ENCODE results near the gene AFTPH. TPM values are rescaled to one million over a fixed set of nuclear protein-coding genes. Genes with fewer than 3 reads are reported as not detected.

Gene AFTPH
- total RNA-seq, 3 donors from 2014 or later (not counting 1 experiment from before 2014, with no cell fraction given), result 28.9 to 39.6 (median 39.5) TPM

DNA sequence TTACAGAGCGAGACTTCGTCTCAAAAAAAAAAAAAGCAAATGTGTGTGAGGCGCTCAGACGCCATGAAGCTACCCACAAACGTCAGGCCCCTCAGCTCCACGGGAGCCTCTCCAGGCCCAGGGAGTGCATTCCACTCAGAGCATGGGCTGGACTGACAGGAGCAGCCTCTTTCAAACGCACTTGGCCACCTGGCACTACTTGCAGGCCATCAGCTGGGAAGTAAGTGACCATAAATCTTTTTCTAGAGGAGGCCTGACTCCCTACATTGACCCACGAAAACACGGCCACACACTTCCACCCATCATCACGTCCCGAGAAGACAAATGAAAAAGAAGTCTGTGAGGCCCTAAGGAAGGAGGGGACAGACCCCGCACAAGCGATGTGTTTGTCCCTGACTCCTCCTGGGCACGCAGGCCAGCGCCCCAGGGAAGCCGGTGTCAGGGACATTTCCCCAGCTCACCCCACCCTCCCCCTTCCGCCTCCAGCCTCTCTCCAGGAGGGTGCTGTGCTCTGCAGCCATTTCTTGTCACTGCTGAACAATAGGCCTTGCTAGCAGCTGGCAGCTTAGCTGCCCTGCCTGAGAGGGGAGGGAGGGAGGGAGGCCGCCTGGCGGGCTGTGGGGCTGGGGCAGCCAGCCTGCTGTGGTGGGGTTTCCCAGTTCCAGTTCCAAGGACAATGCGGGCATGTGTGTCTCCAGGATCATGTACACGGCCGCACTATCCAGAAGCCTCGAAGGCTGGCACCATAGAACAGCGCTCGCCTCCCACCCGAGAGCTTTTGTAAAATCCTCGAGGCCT is 103.0 kb downstream of the AFTPH start:
- TF ChIP-seq CTCF (IDR thresholded peaks at IDR 0.05), result no peak
- Mint-ChIP-seq H3K27me3 (ENCODE audit: low read depth in 2 of 2) (no peaks in the 10 kb centered on the region), H3K9me3 (no peaks in the 10 kb centered on the region), H3K27ac (no peak overlapping the region), H3K4me1 (peaks cover 0 to 28% of the 10 kb centered on the region in 2 donors), H3K36me3 (peaks cover 5% of the 10 kb centered on the region), H3K4me3 (no peak overlapping the region)
- intact Hi-C loops (cut with micrococcal nuclease), result no loop called here
- no peak overlapping the region for H3K27ac ChIP-seq (ENCODE audit: low read length)
- peaks cover 4% of the 10 kb centered on the region for H3K36me3 ChIP-seq (ENCODE audit: control insufficient read depth, insufficient read depth, low read length)
- no peaks in the 10 kb centered on the region for H3K4me1 ChIP-seq (ENCODE audit: control insufficient read depth, insufficient read depth, low read length)
- ATAC-seq (no peak), DNase-seq (no peak)
- H3K9me3 ChIP-seq (ENCODE audit: control insufficient read depth, insufficient read depth, low read length), result no peaks in the 10 kb centered on the region
- no peak overlapping the region for H3K4me3 ChIP-seq (ENCODE audit: low read length)
- no peaks in the 10 kb centered on the region for H3K27me3 ChIP-seq (ENCODE audit: control insufficient read depth, insufficient read depth, low read length)
- WGBS (ENCODE audit: insufficient coverage), result 94% methylated on average over 26 of the region's 27 CpGs

DNA sequence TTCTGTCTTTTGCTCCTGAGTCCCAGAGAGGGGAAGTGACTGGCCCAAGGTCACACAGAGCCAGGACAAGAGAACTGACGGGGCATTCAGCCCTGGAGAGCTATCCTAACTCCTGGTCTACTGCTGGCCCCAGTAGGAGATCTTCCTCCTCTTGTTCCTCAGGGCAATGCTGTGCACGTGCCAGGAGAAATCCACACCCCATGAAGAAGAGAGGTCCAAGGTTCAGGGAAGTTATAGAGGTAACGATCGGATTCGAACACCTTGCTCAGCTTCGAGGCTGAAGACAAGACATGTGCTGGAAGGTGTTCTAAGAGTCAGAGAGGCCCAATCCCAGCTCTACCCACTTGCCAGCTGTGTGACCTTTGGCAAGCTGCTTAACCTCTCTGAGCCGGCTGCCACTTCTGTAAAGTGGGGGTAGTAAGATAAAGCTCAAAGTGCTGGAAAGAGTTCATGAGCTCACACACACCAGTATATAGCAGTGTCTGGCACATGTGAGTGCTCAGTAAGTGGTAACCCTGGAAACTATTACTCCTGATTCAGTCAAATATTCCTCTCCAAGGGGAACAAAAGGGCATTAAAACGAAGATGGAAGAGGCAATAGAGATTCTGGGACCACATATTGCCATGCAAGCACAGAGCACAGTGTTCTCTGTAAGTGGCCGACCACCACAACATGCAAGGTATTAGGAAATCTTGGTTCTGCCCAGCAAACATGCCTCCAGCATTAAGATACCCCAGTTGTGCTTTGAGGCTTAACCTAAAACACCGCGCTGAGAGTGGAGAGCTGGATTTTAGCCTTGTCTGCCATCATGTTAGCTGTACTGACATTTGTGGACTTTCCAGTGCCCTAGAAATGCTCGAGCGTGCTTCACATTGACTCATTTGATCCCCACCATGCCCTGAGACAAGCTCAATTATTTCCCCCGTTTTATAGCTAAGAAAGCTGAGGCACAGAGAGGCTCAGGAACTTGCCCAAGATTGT is 104.0 kb downstream of the AFTPH start:
- Histone ChIP-seq H3K4me3 (ENCODE audit: low read length) (no peak overlapping the region), H3K4me1 (ENCODE audit: control insufficient read depth, insufficient read depth, low read length) (no peaks in the 10 kb centered on the region), H3K27ac (ENCODE audit: low read length) (no peak overlapping the region), H3K9me3 (ENCODE audit: control insufficient read depth, insufficient read depth, low read length) (no peaks in the 10 kb centered on the region), H3K27me3 (ENCODE audit: control insufficient read depth, insufficient read depth, low read length) (no peaks in the 10 kb centered on the region), H3K36me3 (ENCODE audit: control insufficient read depth, insufficient read depth, low read length) (peaks cover 4% of the 10 kb centered on the region)
- DNase-seq (no peak), ATAC-seq (no peak)
- no peak for TF ChIP-seq CTCF (IDR thresholded peaks at IDR 0.05)
- H3K36me3 Mint-ChIP-seq, result peaks cover 10% of the 10 kb centered on the region
- H3K27me3 Mint-ChIP-seq (ENCODE audit: low read depth in 2 of 2), result no peaks in the 10 kb centered on the region
- peaks cover 0 to 28% of the 10 kb centered on the region in 2 donors for H3K4me1 Mint-ChIP-seq
- H3K4me3 Mint-ChIP-seq, result no peak overlapping the region
- H3K9me3 Mint-ChIP-seq, result no peaks in the 10 kb centered on the region
- 91% methylated on average over 13 of the region's 14 CpGs for WGBS (ENCODE audit: insufficient coverage)
- intact Hi-C loops (cut with micrococcal nuclease), result no loop called here
- peak overlapping the region in 1 of 2 donors; percentile 39 for H3K27ac Mint-ChIP-seq

DNA sequence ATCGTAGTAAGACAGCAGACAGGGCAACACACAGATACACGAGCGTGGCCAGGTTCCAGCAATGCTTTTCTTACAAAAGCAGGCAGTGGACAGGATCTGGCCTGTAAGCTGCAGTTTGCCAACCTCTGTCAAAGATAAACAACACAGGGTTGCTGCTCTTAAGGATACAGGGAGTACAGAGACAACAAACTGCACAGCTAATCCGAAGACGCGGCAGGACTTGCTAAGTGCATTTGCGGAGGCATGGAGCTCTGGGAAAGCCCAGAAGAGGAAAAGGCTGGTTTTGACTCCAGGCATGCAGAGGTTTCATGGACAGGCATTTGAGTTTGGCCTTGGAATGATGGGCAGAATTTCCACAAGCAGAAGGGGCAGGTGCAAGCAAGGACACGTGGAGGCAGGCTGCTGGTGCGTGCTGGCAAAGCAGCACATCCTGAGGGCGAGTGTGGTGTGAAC is 105.2 kb downstream of the AFTPH start:
- Histone ChIP-seq H3K4me1 (ENCODE audit: control insufficient read depth, insufficient read depth, low read length) (no peaks in the 10 kb centered on the region), H3K27me3 (ENCODE audit: control insufficient read depth, insufficient read depth, low read length) (no peaks in the 10 kb centered on the region), H3K27ac (ENCODE audit: low read length) (no peak overlapping the region), H3K4me3 (ENCODE audit: low read length) (no peak overlapping the region), H3K36me3 (ENCODE audit: control insufficient read depth, insufficient read depth, low read length) (peaks cover 13% of the 10 kb centered on the region), H3K9me3 (ENCODE audit: control insufficient read depth, insufficient read depth, low read length) (no peaks in the 10 kb centered on the region)
- WGBS (ENCODE audit: insufficient coverage), result 97% methylated on average over 10 of the region's 10 CpGs
- Mint-ChIP-seq H3K27me3 (ENCODE audit: low read depth in 2 of 2) (no peaks in the 10 kb centered on the region), H3K4me1 (peaks cover 3 to 33% of the 10 kb centered on the region in 2 donors), H3K9me3 (no peaks in the 10 kb centered on the region), H3K27ac (peak overlapping the region in 1 of 2 donors; percentile 39), H3K4me3 (no peak overlapping the region), H3K36me3 (peaks cover 17% of the 10 kb centered on the region)
- TF ChIP-seq CTCF (IDR thresholded peaks at IDR 0.05), result no peak
- no peak for DNase-seq
- intact Hi-C loops (cut with micrococcal nuclease), result no loop called here
- no peak for ATAC-seq

All from natural killer cell (primary cell).